Activated CD8-positive, alpha-beta memory T cell treated with anti-CD3 and anti-CD28 coated beads, Interleukin-2, amount 50 U/mL, for 24 hours (primary cell): ENCODE data around the gene GGTA1.
"Not testable (repeated sequence)": the region's sequence is repeated elsewhere in the genome, so short reads cannot be mapped to it uniquely, and the experiment has no call there.

Experiments used
- DNase-seq: peaks from one replicate; pipeline ENCODE4 v3.0.0-alpha.2; 2020; ENCODE audit errors: extremely low read depth

GGTA1 gene

GRCh38 chr9:121499427-121500164 lies at the start of gene GGTA1:
Gene GGTA1, minus strand, starts transcription at chr9:121499844. Its CDS starts 31,922 bp downstream, at chr9:121467922.
- no peak for DNase-seq

DNA sequence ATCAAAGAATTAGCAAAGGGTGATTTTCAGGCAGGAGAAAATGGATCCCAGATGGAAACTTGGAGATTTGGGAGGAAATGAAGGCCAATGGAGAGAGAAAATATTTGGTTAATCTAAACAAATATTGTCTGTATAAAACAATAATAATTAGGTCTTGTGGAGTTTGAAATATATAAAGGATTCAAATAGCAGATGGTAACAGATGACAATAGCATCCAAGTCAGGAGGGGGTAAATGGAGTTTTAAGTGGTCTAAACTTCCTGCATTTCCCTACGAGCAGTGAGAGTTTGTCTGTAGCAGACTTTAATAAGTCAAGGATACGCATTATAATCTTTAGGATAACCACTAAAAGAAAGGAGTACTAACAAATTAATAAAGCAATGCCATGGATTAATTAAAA lies 49.0 kb upstream of the GGTA1 start:
- DNase-seq, result no peak

DNA sequence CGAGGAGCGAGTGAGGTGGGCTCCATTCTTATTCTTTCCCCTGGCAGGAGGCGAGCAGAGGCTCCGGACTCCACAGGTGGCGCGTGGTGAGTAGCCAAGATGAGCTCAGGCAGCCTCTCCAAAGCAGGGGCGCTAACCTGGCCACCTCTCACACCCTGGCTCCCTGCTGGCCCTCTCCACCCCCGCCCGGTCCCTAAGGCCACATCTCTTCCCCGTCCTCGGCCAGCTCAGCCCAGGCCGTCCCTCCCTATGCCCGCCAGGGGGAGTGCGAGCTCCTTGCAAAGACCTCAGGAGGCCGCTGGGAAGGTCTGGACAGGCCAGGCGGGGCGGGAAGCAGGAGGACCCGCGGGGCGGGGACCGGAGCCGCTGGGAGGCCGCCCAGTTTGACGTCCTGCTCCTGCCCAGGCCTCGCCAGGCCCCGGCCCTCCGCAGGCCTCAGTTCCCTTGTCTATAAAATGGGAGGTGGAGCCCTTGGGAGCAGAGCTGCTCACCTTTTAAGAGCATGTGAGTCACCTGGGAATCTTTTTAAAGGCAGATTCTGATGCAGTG lies 46.3 kb upstream of the GGTA1 start:
- peak; percentile 24 for DNase-seq

DNA sequence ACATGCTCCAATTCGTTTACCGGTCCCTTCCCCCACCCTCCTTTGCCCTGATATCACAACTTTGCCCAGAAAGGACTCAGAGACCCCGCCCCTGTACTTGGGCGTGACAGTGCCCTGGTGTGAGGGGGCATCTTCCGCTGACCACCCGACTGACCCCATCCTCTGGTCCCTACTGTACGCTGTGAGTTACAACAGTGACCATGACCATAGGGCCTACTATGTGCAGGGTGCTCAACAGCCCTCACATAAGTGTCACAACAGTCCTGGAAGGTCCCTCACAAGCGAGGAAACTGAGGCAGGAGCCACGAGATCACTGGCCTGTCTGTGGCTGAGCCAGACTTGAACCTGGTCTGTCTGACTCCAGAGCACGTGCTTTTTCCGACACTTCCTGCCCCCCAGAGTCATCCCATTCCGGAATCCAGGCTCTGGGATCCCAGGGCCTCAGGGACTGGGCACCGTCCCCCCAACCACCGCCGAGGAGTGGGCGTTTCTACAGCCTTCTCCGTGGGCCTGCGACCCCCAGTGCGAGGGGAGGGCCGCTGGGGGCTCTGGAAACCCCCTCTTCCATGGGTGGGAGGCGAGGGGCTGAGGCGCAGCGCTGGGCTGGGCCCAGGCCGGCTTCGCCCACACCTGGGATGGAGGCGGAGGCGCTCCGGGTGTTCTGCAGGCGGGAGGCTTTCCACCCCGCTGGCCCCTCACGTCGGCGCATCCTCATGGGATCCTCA lies 45.7 kb upstream of the GGTA1 start:
- no peak for DNase-seq

DNA sequence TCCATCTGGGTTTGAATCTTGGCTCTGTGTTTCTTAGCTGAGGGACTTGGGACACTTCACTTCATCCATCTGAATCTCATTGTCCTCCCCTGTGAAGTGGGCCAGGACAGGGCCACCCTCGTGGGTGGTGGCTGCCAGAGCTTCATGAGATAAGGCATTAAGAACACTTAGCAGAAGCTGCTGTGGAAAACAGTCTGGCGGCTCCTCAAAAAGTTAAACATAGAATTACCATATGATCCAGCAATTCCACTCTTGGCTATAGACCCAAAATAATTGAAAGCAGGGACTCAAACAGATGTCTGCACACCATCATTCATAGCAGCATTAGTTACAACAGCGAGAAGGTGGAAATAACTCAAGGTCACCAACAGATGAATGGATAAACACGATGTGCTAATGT lies 42.4 kb upstream of the GGTA1 start:
- no peak for DNase-seq

DNA sequence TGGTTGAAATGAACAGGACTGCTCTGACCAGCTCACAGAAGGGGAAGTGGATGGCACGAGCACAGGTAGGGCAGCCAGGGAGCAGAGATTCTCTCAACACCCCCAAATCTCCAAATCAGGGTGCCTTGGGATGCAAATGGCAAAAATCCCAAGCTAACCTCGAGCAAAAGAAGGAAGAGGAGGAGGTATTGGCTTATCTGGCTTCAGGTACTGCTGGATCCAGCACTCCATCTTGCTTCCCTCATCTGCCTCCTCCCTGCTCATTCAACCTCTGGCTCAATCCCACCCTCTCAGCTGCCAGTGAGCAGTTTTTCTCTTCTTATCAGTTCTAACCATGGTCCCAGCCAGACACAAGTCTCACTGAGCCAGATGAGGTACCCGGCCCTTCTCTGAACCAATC lies 41.6 kb upstream of the GGTA1 start:
- DNase-seq, result no peak

- no peak for DNase-seq
These were observed 38.6 kb upstream of the GGTA1 start for GRCh38 chr9:121538221-121538620.

DNA sequence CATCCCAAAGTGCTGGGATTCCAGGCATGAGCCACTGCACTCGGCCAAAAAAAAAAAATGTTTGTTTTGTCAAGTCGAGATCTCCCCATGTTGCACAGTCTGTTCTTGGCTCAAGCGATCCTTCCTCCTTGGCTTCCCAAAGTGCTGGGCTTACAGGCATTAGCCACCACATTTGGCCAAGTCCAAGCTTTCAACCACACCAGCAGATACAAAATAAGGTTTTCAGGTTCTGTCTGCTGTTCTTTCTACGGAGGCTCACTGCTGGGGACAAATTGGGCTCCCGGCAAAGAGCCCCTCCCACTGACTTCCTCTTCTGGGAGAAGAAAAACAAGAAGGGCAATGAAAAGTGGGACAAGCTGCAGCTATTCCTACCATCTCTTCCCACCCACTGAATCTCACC lies 37.6 kb upstream of the GGTA1 start:
- DNase-seq, result no peak

GRCh38 chr9:121532881-121533280 lies 33.2 kb upstream of the GGTA1 start:
- no peak for DNase-seq

GRCh38 chr9:121529237-121529987 lies 29.8 kb upstream of the GGTA1 start:
- DNase-seq, result no peak

- no peak for DNase-seq
These were observed 29.0 kb upstream of the GGTA1 start for GRCh38 chr9:121528642-121529041.

DNA sequence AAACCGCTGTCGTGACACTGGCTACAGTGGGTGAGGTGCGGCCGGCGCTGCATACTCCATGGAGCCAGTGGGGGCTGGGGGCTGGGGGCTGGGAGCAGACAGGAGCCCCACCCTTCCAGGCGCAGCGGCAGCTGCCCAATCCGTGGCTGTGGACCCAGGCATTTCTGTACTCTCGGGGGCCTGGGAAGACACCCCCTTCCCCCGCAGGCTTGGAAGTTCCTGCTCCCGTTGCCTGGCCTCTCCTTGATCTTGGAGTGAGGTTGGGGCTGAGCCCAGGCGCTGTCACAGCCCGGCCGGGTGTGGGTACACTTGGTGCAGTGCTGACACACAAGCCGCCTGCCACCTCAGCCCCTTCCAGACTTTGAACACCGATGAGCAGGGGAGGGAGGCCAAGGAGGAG lies 27.7 kb upstream of the GGTA1 start:
- no peak for DNase-seq

DNA sequence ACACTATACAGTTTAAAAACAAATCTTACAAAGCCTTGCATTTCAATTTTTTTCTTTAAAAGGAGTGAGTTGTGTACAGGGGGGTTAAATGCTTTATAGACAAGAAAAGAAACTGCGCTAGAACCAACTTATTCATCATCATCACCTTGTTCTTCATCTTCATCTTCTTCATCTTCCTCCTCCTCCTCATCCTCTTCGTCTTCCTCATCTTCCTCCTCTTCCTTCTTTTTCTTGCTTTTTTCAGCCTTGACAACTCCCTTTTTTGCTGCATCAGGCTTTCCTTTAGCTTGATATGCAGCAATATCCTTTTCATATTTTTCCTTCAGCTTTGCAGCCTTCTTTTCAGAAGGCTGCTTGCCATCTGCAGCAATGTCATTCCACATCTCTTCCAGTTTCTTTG lies 20.0 kb upstream of the GGTA1 start:
- not testable (repeated sequence) for DNase-seq

- no peak for DNase-seq
These were observed 19.0 kb upstream of the GGTA1 start for GRCh38 chr9:121518634-121519033.

DNA sequence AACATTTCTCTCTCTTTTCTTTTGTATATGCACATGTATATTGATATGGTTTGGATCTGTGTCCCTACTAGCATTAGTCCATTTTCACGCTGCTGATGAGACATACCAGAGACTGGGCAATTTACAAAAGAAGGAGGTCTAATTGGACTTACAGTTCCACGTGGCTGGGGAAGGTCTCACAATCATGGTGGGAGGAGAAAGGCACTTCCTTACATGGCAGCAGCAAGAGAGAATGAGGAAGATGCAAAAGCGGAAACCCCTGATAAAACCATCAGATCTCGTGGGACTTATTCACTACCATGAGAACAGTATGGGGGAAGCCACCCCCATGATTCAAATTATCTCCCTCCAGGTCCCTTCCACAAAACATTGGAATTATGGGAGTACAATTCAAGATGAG lies 13.5 kb upstream of the GGTA1 start:
- not testable (repeated sequence) for DNase-seq

DNA sequence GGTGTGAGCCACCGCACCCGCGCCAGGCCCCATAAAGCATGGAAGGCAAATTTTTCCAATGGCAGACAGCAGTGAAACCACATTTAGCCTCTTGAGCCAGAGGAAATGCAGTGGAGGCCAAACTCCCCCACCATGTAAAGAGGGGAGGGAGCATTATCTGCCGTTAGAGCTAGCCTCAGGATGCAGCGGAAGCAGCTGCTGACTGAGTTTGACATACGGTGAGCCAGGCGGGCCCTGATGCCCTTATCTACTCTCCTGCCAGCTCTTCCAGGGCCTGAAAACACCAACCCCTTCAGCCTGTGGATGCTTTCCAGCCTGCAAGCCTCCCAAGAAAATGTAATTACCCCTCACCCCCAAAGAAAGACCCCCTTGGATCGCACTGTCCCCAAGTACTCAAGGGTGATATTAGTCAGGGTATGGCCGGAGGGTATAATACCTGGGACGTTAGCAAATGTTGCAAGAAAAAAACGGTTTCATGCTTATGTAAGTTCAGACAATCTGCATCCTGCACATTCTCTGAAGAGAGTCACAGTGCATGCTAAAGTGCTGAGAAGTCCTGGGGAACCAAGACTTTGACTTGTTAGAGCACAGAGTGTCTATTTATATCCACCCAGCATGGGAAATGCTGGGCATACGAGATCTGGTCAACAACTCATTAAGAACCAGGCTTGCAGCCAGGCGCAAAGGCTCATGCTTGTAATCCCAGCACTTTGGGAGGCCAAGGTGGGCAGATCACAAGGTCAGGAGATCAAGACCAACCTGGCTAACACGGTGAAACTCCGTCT lies 11.3 kb upstream of the GGTA1 start:
- DNase-seq, result no peak

GRCh38 chr9:121509180-121509579 lies 9.5 kb upstream of the GGTA1 start:
- no peak for DNase-seq

DNA sequence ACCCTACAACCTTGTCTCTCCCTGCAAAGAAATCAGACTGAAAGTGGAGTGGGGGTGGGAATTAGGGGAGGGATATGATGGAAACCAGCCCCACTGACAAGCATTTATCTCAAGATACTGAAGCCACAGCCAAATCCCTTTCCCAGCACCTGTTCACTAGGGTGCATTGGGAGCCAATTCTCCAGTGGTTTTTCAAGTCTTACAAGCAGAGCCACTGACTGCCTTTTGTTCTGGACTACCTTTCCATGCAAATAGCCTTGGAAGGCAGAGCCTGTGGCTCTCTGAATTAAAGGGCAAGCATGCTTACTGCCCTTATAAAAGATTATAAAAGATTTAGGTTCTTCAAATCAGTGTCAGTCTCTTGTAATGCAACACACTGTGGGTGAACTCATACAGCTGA lies 8.8 kb upstream of the GGTA1 start:
- DNase-seq, result no peak

DNA sequence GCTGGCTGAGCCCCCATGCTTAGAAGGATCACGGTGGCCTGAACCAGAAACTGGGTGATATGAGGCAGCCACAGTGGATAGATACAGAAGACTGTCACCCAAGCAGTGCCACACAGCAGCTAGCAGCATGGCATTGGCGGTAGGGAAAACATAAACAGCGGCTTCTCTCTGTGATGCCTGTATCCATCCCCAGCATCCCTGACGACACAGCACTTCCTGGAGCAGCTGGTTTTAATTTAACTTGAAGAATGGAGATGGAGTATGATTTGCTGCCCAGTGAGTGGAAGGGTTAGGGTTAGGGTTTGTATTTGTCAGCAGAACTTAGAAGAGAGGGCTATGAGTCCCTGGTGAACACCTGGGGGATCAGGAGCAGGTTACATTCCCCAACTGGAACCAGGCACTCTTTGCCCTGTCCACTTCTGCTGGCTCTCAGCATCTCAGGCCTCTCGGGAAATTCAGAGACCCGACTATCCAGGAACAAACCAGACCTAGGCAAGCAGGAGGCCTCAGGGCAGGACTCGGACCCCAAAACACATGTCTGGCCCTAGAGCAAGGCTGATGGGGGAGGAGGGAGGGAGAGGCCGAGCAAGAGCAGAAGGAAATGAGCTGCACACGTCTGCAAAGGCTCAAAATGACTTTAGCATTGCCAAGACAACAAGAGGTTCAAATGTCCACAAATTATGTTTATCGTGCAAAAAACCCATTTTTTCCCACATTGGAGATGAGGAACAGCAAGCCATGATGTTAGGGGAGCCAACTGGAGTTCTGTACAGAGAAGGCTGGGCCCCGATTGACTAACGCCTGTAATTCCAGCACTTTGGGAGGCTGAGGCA lies 6.5 kb upstream of the GGTA1 start:
- no peak for DNase-seq

DNA sequence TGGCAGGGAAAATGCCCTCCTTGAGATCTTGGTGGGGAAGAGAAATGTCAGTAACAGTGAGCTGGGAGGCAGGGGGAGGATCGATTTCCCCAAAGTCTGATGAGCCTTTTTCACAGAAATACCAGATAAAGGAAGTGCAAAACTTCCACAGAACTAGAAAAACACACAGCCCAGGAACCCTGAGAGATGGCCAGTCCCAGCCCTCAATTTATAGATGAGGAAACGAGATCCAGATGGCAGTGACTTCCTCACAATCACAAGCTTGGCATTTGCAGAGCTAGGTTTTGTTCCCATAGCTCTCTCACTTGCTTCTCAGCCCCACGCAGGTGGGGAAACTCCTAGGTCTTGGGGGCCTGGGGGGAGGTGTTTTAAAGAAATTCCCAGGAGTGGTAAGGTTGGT lies 3.8 kb upstream of the GGTA1 start:
- no peak for DNase-seq

- DNase-seq, result no peak
These were observed 478 bp upstream of the GGTA1 start for GRCh38 chr9:121500165-121500478.
